IPS-NIHi7 (cell line): ENCODE data around the gene FUT2.
A peak's percentile ranks its signal among the peaks of the same experiment; 100 is the strongest.
"Not testable (repeated sequence)": the region's sequence is repeated elsewhere in the genome, so short reads cannot be mapped to it uniquely, and the experiment has no call there.

Source experiments
- DNase-seq: peaks from one replicate; pipeline ENCODE4 v3.0.0; 2012; ENCODE audit warnings: mixed read lengths; ENCODE audit errors: extremely low spot score

Gene FUT2

DNA sequence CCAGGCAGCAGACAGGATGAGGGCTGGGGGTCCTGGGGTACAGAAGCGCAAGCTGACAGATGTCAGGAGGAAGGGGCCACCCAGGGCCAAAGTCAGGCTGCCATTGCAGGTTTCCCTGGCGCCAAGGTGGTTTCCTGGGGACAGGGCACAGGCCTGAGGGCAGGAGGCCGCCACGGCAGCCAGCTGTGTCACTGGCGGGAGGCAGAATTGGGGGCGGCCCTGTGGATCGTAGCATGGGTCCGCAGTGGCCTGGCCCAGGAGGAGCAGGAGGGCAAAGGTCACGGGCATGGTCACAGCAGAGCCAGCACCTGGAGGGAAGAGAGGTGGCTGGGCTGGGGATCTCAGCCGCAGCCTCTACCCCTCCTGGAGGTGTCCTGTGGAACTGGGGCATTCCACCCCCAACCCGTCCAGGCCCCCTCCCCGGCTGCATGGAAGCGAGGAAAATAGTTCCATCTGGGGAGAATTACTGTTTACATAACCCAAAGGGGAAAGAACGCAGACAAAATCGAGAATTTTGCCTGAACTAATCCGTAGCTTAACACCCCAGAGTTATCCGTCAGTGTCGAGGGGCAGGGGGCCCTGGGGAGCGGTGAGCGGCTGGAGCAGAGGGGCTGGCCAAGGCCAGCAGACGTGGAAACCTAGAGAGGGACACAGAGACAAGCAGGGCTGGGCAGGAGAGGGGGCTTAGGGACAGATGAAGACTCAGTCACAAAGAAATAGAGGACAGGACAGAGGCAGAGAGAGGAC lies 24.9 kb upstream of the FUT2 start:
- no peak for DNase-seq

DNA sequence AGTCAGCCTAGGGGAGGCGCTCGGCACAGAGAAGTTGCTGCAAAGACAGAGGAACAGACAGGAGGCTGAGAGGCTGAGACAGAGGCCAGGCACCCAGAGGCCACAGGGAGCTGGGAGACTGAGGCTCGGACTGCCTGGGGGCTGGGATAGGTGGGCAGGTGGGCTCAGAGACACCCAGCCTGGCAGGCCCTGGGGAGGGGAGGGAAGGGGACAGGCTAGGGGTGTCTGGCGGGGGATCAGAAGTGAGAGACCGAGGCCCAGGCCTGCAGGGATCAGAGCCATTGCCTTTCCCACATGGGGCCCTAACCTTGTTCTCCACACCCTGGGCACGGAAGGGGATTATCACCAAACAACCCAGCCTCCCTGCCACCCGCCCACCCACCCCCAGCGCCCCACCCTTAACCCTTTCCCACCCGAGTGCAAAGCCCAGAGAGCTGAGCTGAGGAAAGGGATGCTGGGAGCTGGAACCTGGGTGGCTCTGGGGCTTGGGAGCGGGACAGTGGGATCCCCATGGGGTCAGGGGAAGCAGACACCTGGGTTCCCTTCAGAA lies 24.2 kb upstream of the FUT2 start:
- no peak for DNase-seq

DNA sequence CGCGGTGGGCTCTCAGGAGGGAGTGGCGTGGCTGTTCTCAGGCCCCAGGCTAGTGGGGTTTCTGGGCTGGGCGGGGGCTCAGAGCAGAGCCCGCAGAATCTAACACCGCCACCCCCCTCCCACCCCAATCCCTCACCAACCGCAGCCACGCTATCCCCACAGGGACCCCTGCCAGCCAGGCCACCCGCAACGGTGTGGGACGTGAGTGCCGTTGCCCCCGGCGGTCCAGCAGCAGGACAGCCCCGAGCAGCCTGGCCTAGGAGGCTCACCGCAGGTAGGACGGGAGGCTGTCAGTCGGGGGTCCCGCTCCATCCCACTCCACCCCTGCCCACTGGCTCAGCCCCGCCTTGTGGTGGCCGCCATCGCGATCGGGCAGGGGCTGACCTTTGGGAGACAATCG lies 22.8 kb upstream of the FUT2 start, which contains the start of gene NTN5:
TSS of gene NTN5 (minus strand) at position 24 of the 400 bp plus-strand sequence. CDS start 2,031 bp downstream, outside the sequence.
- no peak for DNase-seq

DNA sequence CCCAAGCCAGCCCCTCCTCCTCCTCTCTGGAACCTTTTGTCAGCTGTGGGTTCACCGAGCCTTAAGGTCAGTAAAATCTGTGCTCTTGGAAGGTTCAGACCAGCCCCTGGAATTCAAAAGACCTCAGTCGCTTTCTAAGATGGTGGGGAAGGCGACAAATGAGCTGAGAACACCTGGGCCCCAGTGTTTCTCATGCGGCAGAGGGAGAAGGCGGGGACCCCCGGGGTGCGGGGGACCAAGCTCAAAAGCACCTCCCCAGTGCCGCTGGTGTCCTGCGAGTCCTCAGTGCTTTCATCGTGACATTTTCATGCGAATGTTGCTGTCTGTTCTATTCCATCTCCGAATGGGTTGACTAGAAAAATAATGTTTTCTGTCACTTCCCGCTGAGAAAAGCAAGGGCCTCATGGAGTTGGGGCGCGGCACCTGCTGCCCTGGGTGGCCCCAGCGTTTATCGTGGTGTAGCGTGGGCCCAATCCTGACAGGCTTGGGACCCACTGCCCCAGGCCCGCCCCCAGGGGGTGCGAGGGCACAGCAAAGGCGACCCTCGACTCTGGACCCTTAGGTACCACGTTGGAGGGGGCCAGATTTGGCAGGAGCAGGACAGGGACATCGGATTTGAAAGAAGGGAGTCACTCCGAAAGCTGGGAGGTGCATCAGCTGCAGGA lies 22.2 kb upstream of the FUT2 start:
- DNase-seq = no peak

DNA sequence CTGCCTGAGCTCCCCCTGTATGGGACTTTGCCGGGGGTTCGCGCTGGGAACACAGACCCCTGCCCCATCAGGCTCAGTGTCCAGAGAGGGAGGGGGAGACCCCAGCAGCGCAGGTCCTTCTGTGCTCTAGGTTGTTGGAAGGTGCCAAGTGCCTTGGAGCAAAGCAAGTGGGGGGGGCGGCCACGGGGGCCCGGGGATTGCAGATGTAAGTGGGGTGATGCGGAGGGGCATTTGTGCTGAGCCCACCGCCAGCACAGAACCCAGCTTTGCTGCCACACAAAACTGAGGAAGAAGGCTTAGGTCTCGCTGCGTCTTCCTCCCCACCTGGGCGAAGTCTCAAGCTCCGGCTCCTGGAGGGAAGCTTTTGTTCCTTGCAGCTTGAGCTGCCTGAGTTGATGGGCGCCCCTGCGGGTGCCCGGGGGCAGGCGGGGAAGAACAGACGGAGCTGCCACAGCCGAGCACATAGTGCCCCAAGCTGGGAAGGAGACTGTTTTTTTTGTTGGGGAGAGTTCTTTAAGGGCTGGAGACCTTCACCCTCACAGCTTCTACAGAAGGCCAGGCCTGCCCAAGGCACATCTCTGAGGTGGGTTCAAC lies 21.5 kb upstream of the FUT2 start:
- peak; percentile 59 for DNase-seq

DNA sequence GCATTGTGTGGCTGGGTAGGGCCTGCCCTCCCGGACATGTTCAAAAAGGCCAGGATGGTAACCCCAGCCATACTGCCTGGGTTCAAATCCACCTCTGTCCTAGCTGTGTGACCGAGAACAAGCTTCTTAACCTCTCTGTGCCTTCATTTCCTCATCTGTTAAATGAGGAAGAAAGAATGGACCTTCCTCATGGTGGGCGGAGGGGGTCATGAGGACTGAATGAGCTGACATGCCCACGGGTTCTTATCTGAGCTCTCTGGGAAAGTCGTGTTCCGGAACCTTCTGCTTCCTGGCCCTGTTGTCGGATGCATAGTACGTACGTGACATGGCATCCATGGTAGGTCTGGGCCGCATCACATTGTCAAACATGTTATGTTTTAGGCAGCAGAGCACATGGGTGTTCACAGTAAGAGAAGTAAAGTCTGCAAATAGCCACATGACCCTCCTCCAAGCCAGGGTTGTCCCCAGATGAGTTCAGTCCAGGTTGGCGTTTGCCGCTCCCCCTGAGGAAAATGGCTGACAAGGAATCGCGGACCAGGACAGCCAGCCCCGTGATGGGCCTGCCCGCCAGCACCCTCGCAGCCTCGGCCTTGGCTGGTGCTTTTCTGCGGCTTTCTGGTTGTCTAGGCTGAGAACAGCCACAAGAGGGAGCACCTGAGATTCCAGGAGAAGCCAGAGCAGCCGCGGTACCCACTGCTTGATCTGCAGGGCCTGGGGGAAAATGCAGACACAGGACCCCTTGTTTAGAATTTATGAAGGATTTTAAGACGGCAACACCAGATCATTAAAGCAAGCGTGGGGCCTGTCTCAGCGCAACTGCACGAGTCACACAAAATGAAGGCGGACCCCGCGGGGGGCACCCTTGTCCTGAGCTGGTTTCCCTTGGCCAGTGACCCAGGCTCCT lies 20.6 kb upstream of the FUT2 start:
- peak; percentile 97 for DNase-seq

DNA sequence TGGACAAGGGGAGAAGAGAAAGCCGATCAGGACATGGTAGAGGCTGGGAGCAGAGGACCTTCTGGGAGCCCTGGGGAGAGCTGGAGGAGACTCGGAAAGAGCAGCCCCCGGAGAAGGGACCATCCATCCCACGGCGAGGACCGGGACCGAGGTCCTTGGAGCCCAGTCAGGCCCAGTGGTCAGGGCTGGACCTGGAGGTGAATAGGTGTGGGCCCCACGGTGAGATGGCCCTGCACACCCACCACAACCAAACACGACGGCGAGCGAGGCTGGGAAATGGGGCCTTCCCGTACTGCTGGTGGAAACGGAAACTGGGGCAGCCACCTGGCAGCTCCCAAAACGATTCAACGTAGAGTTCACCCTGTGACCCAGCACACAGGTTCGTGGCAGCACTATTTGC lies 19.3 kb upstream of the FUT2 start:
- peak; percentile 4 for DNase-seq

DNA sequence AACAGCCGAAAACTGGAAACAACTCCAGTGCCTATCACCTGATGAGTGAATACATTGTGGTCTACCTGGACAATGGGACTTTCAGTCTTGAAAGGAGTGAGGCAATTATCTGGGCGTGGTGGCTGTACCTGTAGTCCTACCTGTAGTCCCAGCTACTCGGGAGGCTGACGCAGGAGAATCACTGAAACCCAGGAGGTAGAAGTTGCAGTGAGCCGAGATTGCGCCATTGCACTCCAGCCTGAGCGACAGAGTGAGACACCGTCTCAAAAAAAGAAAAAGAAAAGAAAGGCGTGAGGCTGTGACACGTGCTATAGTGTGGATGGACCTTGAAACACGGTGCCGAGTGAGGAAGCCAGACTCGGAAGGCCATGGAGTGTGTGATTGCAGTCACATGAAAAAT lies 18.9 kb upstream of the FUT2 start:
- DNase-seq = no peak

DNA sequence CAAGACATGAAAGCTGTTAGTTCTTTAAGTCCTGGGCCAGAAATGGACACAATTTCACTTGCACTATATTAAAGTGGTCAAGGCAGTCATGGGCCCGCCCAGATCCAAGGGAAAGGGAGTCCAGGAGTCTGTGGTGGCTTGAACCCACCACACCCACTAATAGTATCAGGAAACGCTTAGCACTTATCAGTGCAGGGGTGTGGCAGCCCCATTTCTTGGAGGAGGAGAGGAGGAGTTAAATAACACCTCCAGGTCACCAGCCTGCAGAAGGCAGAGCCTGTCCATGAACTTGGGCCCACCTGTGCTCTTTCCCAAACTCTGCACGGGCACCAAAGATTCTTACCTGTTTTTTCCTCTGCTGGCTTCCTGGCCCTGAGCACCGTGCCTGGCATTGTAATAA lies 17.6 kb upstream of the FUT2 start:
- peak; percentile 5 for DNase-seq

DNA sequence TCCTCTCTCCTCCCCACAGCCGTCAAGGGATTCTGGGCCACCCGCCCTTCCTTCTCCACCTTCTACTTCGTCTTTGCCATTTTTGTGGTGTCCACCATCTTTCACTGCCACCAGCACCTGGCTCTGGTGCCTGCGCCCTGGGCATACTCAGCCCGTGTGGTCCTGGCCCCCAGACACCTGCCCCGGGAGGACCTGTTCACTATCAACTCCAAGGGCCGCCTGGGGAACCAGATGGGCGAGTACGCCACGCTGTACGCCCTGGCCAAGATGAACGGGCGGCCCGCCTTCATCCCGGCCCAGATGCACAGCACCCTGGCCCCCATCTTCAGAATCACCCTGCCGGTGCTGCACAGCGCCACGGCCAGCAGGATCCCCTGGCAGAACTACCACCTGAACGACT lies 15.8 kb upstream of the FUT2 start:
- DNase-seq = not testable (repeated sequence)

DNA sequence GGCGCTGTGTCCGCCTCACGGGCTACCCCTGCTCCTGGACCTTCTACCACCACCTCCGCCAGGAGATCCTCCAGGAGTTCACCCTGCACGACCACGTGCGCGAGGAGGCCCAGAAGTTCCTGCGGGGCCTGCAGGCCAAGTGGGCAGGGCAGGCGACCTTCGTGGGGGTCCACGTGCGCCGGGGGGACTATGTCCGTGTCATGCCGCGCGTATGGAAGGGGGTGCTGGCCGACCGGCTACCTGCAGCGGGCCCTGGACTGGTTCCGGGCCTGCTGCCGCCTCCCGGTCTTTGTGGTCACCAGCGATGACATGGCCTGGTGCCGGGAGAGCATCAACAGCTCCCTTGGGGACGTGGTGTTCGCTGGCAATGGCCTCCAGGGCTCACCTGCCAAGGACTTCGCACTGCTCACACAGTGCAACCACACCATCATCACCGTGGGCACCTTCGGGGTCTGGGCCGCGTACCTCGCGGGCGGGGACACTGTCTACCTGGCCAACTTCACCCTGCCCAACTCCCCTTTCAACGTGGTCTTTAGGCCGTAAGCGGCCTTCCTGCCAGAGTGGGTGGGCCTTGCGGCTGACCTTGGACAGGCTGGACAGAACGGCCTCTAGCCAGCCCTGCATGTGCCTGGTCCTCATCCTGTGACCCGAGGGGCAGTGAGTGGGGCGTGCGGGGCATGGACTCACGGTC lies 15.2 kb upstream of the FUT2 start:
- no peak for DNase-seq

DNA sequence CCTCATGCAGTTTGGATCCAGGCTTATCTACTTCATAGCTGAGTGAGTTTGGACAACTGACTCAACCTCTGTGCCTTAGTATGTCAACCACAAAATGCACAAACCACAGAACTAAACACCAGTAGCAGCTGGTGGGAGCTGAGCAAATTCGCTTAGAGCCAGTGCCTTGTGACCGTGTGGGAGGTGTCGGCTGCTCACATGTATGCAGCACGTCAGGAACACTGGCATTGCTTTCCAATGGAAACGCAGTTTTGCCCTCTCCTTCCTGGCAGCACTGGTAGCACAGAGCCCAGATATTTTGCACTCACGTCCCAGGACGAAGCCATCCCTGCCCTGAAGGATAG lies 14.7 kb upstream of the FUT2 start:
- DNase-seq = no peak

DNA sequence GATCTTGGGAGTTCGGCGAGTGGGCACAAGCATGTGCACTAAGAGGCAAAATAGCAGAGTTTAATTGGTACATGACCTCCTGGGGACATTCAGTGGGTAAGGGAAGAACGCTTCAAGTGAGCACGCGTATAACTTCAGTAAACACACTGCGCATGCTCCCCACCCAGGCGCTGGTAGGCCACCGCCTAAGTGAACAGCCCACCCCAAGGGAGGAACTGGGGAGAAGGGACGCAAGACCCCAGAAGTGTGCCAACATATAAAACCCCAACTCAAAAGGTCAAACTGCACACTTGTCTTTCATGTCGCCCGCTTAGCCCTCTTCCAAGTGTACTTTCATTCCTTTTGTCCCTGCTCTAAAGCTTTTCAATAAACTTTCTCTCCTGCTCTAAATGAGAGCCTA lies 12.4 kb upstream of the FUT2 start:
- DNase-seq = no peak

DNA sequence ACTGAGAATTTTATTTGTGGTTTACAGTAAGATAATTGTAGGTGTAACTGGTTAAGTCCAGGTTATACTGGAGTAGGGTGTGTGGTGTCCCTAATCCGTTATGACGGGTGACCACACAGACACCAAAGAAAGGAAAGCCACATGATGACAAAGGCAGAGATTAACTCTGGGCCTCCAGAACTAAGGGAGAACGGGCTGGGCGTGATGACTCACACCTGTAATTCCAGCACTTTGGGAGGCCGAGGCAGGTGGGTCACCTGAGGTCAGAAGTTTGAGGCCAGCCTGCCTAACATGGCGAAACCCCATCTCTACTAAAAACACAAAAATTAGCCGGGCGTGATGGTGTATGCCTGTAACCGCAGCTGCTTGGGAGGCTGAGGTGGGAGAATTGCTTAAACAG lies 10.2 kb upstream of the FUT2 start:
- no peak for DNase-seq

DNA sequence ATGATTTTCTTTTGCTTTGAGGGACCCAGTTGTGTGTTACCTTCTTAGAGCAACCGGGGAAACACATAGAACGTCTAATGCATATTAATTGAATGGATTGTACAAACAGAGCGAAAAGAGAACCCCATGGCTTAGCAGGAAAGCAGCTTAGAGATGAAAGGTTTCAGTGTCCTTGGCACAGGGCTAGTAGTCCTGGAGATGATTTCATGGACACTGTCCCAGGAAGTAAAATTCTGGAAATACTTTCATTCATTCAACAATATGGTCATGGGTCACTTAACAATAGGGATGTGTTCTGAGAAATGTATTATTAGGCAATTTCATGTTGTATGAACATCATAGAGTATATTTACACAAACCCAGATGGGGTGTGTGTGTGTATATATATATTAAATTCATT lies 9.7 kb upstream of the FUT2 start:
- no peak for DNase-seq

DNA sequence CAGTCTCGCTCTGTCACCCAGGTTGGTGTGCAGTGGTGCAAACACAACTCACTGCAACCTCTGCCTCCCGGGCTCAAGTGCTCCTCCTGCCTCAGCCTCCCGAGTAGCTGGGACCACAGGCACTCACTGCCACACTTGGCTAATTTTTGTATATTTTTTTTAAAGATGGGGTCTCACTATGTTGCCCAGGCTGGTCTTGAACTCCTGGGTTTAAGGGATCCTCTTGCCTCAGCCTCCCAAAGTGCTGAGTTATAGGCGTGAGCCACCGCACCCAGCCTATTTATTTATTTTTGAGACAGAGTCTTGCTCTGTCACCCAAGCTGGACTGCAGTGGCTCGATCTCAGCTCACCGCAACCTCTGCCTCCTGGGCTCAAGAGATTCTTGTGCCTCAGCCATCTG lies 9.1 kb upstream of the FUT2 start:
- not testable (repeated sequence) for DNase-seq

DNA sequence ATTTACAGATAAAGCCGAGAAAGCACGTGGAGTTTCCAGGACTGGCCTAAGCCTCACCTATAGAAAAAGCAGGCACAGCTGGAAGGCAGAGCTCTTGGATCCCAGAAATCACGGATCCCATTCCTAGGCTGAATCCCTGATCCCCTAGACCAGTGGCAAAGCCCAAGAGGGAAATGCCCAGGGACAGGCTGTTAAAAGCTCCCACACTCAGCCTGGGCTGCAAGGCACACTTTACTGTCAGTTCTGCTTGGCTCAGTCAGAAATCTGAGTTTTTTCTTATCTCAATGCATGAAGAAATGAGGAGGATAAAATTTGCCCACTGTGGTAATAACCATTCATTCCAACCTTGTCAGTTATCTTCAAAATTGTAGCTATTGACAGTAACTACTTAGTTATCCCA lies 8.0 kb upstream of the FUT2 start:
- no peak for DNase-seq

DNA sequence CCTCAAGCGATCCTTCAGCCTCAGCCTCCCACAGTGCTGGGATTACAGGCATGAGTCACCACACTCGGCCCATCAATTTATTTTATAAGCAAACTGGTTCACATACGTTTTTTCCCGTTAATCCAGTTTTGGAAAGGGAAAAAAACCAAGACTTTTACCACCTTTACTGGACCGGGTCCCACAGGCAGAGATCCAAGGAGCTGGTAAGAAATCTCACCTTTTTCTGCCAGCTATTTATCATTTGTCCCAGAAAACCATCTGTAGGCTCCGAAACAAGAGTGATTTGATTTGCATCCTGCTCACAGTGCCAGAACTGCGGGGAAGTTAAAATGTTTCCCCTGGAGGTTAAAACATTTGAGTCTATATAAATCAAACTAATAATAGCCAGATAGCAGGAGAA lies 6.3 kb upstream of the FUT2 start:
- no peak for DNase-seq

DNA sequence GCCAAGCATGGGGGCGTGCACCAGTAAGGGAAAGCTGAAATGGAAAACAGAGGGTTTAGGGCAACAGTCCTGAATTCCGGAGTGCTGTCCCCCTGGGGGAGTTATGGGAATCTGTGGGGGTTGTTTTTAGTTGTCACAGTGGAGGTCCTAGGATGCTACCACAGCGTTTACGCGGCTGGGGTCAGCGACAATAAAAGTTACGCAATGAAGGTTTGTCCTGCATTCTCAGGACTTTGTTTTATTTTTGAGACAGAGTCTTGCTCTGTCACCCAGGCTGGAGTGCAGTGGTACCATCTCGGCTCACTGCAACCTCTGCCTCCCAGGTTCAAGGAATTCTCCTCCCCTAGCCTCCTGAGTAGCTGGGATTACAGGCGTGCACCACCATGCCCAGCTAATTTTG lies 2.1 kb upstream of the FUT2 start:
- not testable (repeated sequence) for DNase-seq

DNA sequence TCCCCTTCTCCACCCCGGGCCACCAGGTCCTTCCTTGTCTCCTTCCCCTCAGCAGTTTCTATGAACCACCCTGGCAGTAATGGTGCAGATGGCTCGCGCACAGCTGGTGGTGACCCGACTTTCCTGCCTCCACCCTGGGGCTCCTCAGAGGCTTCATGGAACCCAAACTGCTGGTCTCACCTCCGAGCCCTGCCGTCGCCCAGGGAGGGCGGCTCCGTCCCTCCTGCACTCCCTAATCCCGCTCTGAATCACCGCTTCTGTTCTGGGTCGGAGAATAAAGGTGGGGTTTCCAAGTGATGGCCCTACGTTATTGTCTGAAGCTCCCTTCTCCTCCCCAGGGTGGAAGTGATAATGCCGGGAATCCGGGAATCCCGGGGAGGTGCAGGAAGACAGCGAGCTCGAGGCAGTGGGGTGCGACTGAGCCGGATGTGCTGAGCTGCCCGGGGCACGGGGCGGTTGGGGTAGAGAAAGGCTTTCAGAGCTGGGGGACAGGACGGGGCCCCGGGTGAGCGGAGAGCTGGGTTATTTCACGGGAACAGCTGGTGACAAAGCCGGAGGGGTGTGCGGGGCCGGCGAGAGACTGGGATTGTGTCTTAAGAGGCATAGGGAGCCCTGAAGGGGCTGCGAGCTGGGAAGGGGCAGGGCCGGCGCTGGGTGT lies 711 bp downstream of the FUT2 start:
- peak; percentile 59 for DNase-seq

DNA sequence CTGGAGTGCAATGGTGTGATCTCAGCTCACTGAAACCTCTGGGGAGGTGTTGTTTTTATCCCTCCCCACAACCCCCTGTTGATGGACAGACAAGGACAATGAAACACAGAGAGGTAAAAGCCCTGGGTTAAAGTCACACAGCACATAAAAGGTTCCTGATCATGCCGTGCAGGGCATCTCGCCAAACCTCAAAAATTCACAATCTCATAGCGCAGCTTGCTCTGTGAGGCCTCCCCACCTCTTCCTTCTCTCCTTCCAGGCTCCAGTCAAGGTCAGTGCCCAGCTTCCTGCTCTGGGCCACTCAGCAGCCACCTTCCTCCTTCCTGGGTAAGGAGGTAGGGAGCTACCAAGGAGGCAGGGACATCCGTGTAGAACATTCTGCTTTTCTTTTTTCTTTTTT lies 2.3 kb downstream of the FUT2 start:
- DNase-seq = no peak
